ENCODE data around the gene ATP8A2.

ATP8A2 gene

GRCh38 chr13:25872481-25873241 lies 500.9 kb downstream of the ATP8A2 start:
- Histone ChIP-seq H3K9ac (ENCODE audit: low read depth, low read length) (no peak overlapping the region), H3K36me3 (ENCODE audit: insufficient read depth, low read length) (no peaks in the 10 kb centered on the region), H3K4me1 (ENCODE audit: insufficient read depth, low read length) (peaks cover 40% of the 10 kb centered on the region), H3K27ac (ENCODE audit: low read depth, low read length) (no peak overlapping the region), H3K9me3 (ENCODE audit: insufficient read depth, low read depth, low read length) (no peaks in the 10 kb centered on the region), H3K27me3 (ENCODE audit: insufficient read depth, low read length) (no peaks in the 10 kb centered on the region), H3K4me3 (ENCODE audit: low read length) (no peak overlapping the region)
- WGBS, result 91% methylated on average over 7 of the region's 7 CpGs

- Histone ChIP-seq H3K9me3 (ENCODE audit: insufficient read depth, low read depth, low read length) (no peaks in the 10 kb centered on the region), H3K4me1 (ENCODE audit: insufficient read depth, low read length) (peaks cover 34% of the 10 kb centered on the region), H3K9ac (ENCODE audit: low read depth, low read length) (no peak overlapping the region), H3K36me3 (ENCODE audit: insufficient read depth, low read length) (no peaks in the 10 kb centered on the region), H3K4me3 (ENCODE audit: low read length) (no peak overlapping the region), H3K27me3 (ENCODE audit: insufficient read depth, low read length) (no peaks in the 10 kb centered on the region), H3K27ac (ENCODE audit: low read depth, low read length) (no peak overlapping the region)
- 88% methylated on average over 2 of the region's 2 CpGs for WGBS
These were observed 501.5 kb downstream of the ATP8A2 start for GRCh38 chr13:25873242-25873612.

GRCh38 chr13:25874064-25874737 lies 502.4 kb downstream of the ATP8A2 start:
- Histone ChIP-seq H3K4me3 (ENCODE audit: low read length) (no peak overlapping the region), H3K36me3 (ENCODE audit: insufficient read depth, low read length) (no peaks in the 10 kb centered on the region), H3K9me3 (ENCODE audit: insufficient read depth, low read depth, low read length) (no peaks in the 10 kb centered on the region), H3K27ac (ENCODE audit: low read depth, low read length) (no peak overlapping the region), H3K9ac (ENCODE audit: low read depth, low read length) (no peak overlapping the region), H3K27me3 (ENCODE audit: insufficient read depth, low read length) (no peaks in the 10 kb centered on the region), H3K4me1 (ENCODE audit: insufficient read depth, low read length) (peaks cover 28% of the 10 kb centered on the region)
- 91% methylated on average over 11 of the region's 11 CpGs for WGBS

- Histone ChIP-seq H3K27me3 (ENCODE audit: insufficient read depth, low read length) (no peaks in the 10 kb centered on the region), H3K9ac (ENCODE audit: low read depth, low read length) (no peak overlapping the region), H3K36me3 (ENCODE audit: insufficient read depth, low read length) (no peaks in the 10 kb centered on the region), H3K4me3 (ENCODE audit: low read length) (no peak overlapping the region), H3K27ac (ENCODE audit: low read depth, low read length) (no peak overlapping the region), H3K4me1 (ENCODE audit: insufficient read depth, low read length) (peaks cover 26% of the 10 kb centered on the region), H3K9me3 (ENCODE audit: insufficient read depth, low read depth, low read length) (no peaks in the 10 kb centered on the region)
- WGBS, result 81% methylated on average over 5 of the region's 6 CpGs
These were observed 503.1 kb downstream of the ATP8A2 start for GRCh38 chr13:25874907-25875306.

- peaks cover 24% of the 10 kb centered on the region for H3K4me1 ChIP-seq (ENCODE audit: insufficient read depth, low read length)
- H3K4me3 ChIP-seq (ENCODE audit: low read length), result no peak overlapping the region
- H3K9ac ChIP-seq (ENCODE audit: low read depth, low read length), result no peak overlapping the region
- H3K27ac ChIP-seq (ENCODE audit: low read depth, low read length), result no peak overlapping the region
- H3K9me3 ChIP-seq (ENCODE audit: insufficient read depth, low read depth, low read length), result no peaks in the 10 kb centered on the region
- no peaks in the 10 kb centered on the region for H3K36me3 ChIP-seq (ENCODE audit: insufficient read depth, low read length)
- WGBS, result 92% methylated on average over 6 of the region's 6 CpGs
- H3K27me3 ChIP-seq (ENCODE audit: insufficient read depth, low read length), result no peaks in the 10 kb centered on the region
These were observed 504.5 kb downstream of the ATP8A2 start for GRCh38 chr13:25876247-25876646.

- H3K36me3 ChIP-seq (ENCODE audit: insufficient read depth, low read length), result no peaks in the 10 kb centered on the region
- no peak overlapping the region for H3K9ac ChIP-seq (ENCODE audit: low read depth, low read length)
- WGBS, result 91% methylated on average over 5 of the region's 5 CpGs
- no peaks in the 10 kb centered on the region for H3K9me3 ChIP-seq (ENCODE audit: insufficient read depth, low read depth, low read length)
- H3K27me3 ChIP-seq (ENCODE audit: insufficient read depth, low read length), result no peaks in the 10 kb centered on the region
- H3K27ac ChIP-seq (ENCODE audit: low read depth, low read length), result no peak overlapping the region
- H3K4me1 ChIP-seq (ENCODE audit: insufficient read depth, low read length), result peaks cover 37% of the 10 kb centered on the region
- H3K4me3 ChIP-seq (ENCODE audit: low read length), result no peak overlapping the region
These were observed 507.7 kb downstream of the ATP8A2 start for GRCh38 chr13:25879466-25879865.

GRCh38 chr13:25881136-25881926 lies 509.6 kb downstream of the ATP8A2 start:
- WGBS, result 89% methylated on average over 3 of the region's 3 CpGs
- H3K9me3 ChIP-seq (ENCODE audit: insufficient read depth, low read depth, low read length), result no peaks in the 10 kb centered on the region
- no peak overlapping the region for H3K27ac ChIP-seq (ENCODE audit: low read depth, low read length)
- peaks cover 31% of the 10 kb centered on the region for H3K4me1 ChIP-seq (ENCODE audit: insufficient read depth, low read length)
- H3K9ac ChIP-seq (ENCODE audit: low read depth, low read length), result no peak overlapping the region
- H3K36me3 ChIP-seq (ENCODE audit: insufficient read depth, low read length), result no peaks in the 10 kb centered on the region
- no peak overlapping the region for H3K4me3 ChIP-seq (ENCODE audit: low read length)
- H3K27me3 ChIP-seq (ENCODE audit: insufficient read depth, low read length), result no peaks in the 10 kb centered on the region

GRCh38 chr13:25881971-25882451 lies 510.2 kb downstream of the ATP8A2 start:
- H3K27ac ChIP-seq (ENCODE audit: low read depth, low read length), result no peak overlapping the region
- no peaks in the 10 kb centered on the region for H3K9me3 ChIP-seq (ENCODE audit: insufficient read depth, low read depth, low read length)
- H3K36me3 ChIP-seq (ENCODE audit: insufficient read depth, low read length), result no peaks in the 10 kb centered on the region
- 63% methylated on average over 12 of the region's 12 CpGs for WGBS
- H3K4me1 ChIP-seq (ENCODE audit: insufficient read depth, low read length), result peaks cover 31% of the 10 kb centered on the region
- no peak overlapping the region for H3K9ac ChIP-seq (ENCODE audit: low read depth, low read length)
- no peaks in the 10 kb centered on the region for H3K27me3 ChIP-seq (ENCODE audit: insufficient read depth, low read length)
- H3K4me3 ChIP-seq (ENCODE audit: low read length), result no peak overlapping the region

- no peaks in the 10 kb centered on the region for H3K36me3 ChIP-seq (ENCODE audit: insufficient read depth, low read length)
- no peaks in the 10 kb centered on the region for H3K27me3 ChIP-seq (ENCODE audit: insufficient read depth, low read length)
- WGBS, result 88% methylated on average over 8 of the region's 8 CpGs
- no peak overlapping the region for H3K9ac ChIP-seq (ENCODE audit: low read depth, low read length)
- H3K4me3 ChIP-seq (ENCODE audit: low read length), result no peak overlapping the region
- H3K9me3 ChIP-seq (ENCODE audit: insufficient read depth, low read depth, low read length), result no peaks in the 10 kb centered on the region
- H3K4me1 ChIP-seq (ENCODE audit: insufficient read depth, low read length), result peaks cover 31% of the 10 kb centered on the region
- no peak overlapping the region for H3K27ac ChIP-seq (ENCODE audit: low read depth, low read length)
These were observed 510.9 kb downstream of the ATP8A2 start for GRCh38 chr13:25882466-25883357.

GRCh38 chr13:25885418-25885817 lies 513.6 kb downstream of the ATP8A2 start:
- no peak overlapping the region for H3K4me3 ChIP-seq (ENCODE audit: low read length)
- H3K4me1 ChIP-seq (ENCODE audit: insufficient read depth, low read length), result peaks cover 30% of the 10 kb centered on the region
- H3K27me3 ChIP-seq (ENCODE audit: insufficient read depth, low read length), result no peaks in the 10 kb centered on the region
- H3K36me3 ChIP-seq (ENCODE audit: insufficient read depth, low read length), result no peaks in the 10 kb centered on the region
- H3K27ac ChIP-seq (ENCODE audit: low read depth, low read length), result no peak overlapping the region
- no peaks in the 10 kb centered on the region for H3K9me3 ChIP-seq (ENCODE audit: insufficient read depth, low read depth, low read length)
- no peak overlapping the region for H3K9ac ChIP-seq (ENCODE audit: low read depth, low read length)
- WGBS, result 91% methylated on average over 4 of the region's 4 CpGs
